CD1c-positive myeloid dendritic cell (primary cell): Measurements from ENCODE around the gene SEMA7A.
"Not testable (repeated sequence)": the region's sequence is repeated elsewhere in the genome, so short reads cannot be mapped to it uniquely, and the experiment has no call there.

ENCODE experiments used
- DNase-seq: peaks from one replicate; pipeline ENCODE4 v3.0.0-alpha.2; 2016; ENCODE audit errors: extremely low spot score

SEMA7A gene

GRCh38 chr15:74433592-74434262 lies at the start of gene SEMA7A:
TSS of gene SEMA7A (minus strand) at chr15:74433958. CDS start at chr15:74433918, 40 bp downstream.
- DNase-seq = peak; percentile 93

- DNase-seq = no peak
Measured at GRCh38 chr15:74482661-74483060, 48.9 kb upstream of the SEMA7A start.

- DNase-seq = not testable (repeated sequence)
Measured at GRCh38 chr15:74480364-74480763, 46.6 kb upstream of the SEMA7A start.

- DNase-seq = not testable (repeated sequence)
Measured at GRCh38 chr15:74471621-74472020, 37.9 kb upstream of the SEMA7A start.

- no peak for DNase-seq
Measured at GRCh38 chr15:74470631-74471395, 37.1 kb upstream of the SEMA7A start.

- no peak for DNase-seq
Measured at GRCh38 chr15:74468341-74469032, 34.7 kb upstream of the SEMA7A start.

- DNase-seq = no peak
Measured at GRCh38 chr15:74466570-74466969, 32.8 kb upstream of the SEMA7A start.

GRCh38 chr15:74464897-74465296 lies 31.1 kb upstream of the SEMA7A start:
- DNase-seq = no peak

- peak; percentile 79 for DNase-seq
Measured at GRCh38 chr15:74464216-74464615, 30.5 kb upstream of the SEMA7A start.

GRCh38 chr15:74463634-74464033 lies 29.9 kb upstream of the SEMA7A start:
- DNase-seq = no peak

- no peak for DNase-seq
Measured at GRCh38 chr15:74461847-74462511, 28.2 kb upstream of the SEMA7A start.

- DNase-seq = peak; percentile 98
Measured at GRCh38 chr15:74460871-74461846, 27.4 kb upstream of the SEMA7A start, which contains the start of gene UBL7. TSS of gene UBL7 (minus strand) at chr15:74461160. CDS start at chr15:74458867, 2,293 bp downstream.

- no peak for DNase-seq
Measured at GRCh38 chr15:74460298-74460697, 26.5 kb upstream of the SEMA7A start.

- not testable (repeated sequence) for DNase-seq
Measured at GRCh38 chr15:74459798-74460197, 26.0 kb upstream of the SEMA7A start.

- no peak for DNase-seq
Measured at GRCh38 chr15:74458473-74458872, 24.7 kb upstream of the SEMA7A start.

GRCh38 chr15:74457036-74457435 lies 23.3 kb upstream of the SEMA7A start:
- DNase-seq = not testable (repeated sequence)

GRCh38 chr15:74454764-74455500 lies 21.2 kb upstream of the SEMA7A start:
- DNase-seq = no peak

- peak; percentile 33 for DNase-seq
Measured at GRCh38 chr15:74453925-74454763, 20.4 kb upstream of the SEMA7A start.
